ENCODE results near the gene SLCO1A2.

The SLCO1A2 gene

GRCh38 chr12:21221778-21222177, 112.9 kb downstream of the SLCO1A2 start:
- Histone ChIP-seq H3K27me3 (ENCODE audit: insufficient read depth, low read length, poor library complexity, severe bottlenecking) (no peaks in the 10 kb centered on the region), H3K4me1 (ENCODE audit: insufficient read depth, low read length, poor library complexity, severe bottlenecking) (no peaks in the 10 kb centered on the region), H3K4me3 (ENCODE audit: low read length, poor library complexity, severe bottlenecking) (no peak overlapping the region), H3K9ac (ENCODE audit: low read depth, low read length, poor library complexity, severe bottlenecking) (no peak overlapping the region), H3K9me3 (ENCODE audit: insufficient read depth, low read depth, low read length) (no peaks in the 10 kb centered on the region), H3F3A (ENCODE audit: low read depth) (no peaks in the 10 kb centered on the region), H3K36me3 (ENCODE audit: insufficient read depth, low read length) (no peaks in the 10 kb centered on the region), H2AFZ (ENCODE audit: low read length) (no peak overlapping the region), H3K4me2 (ENCODE audit: low read depth, low read length, poor library complexity, severe bottlenecking) (no peak overlapping the region), H4K20me1 (ENCODE audit: insufficient read depth, low read length, poor library complexity, severe bottlenecking) (no peaks in the 10 kb centered on the region), H3K79me2 (ENCODE audit: insufficient read depth, low read length) (no peaks in the 10 kb centered on the region), H3K9me2 (replicated peaks; ENCODE audit: low read depth, low read length) (0 out of 2 replicates have a peak, but pooled peaks cover 2% of the 10 kb centered on the region)
- TF ChIP-seq CTCF (conservative IDR thresholded peaks at IDR 0.05; ENCODE audit: low read length) (no peak), EZH2phosphoT487 (IDR thresholded peaks at IDR 0.05; ENCODE audit: borderline replicate concordance) (no peak)

GRCh38 chr12:21221072-21221471, 113.6 kb downstream of the SLCO1A2 start:
- Histone ChIP-seq H3K36me3 (ENCODE audit: insufficient read depth, low read length) (no peaks in the 10 kb centered on the region), H3K79me2 (ENCODE audit: insufficient read depth, low read length) (no peaks in the 10 kb centered on the region), H3F3A (ENCODE audit: low read depth) (no peaks in the 10 kb centered on the region), H2AFZ (ENCODE audit: low read length) (no peak overlapping the region), H3K4me2 (ENCODE audit: low read depth, low read length, poor library complexity, severe bottlenecking) (no peak overlapping the region), H3K4me1 (ENCODE audit: insufficient read depth, low read length, poor library complexity, severe bottlenecking) (no peaks in the 10 kb centered on the region), H4K20me1 (ENCODE audit: insufficient read depth, low read length, poor library complexity, severe bottlenecking) (no peaks in the 10 kb centered on the region), H3K9me3 (ENCODE audit: insufficient read depth, low read depth, low read length) (no peaks in the 10 kb centered on the region), H3K9me2 (replicated peaks; ENCODE audit: low read depth, low read length) (0 out of 2 replicates have a peak, but pooled peaks cover 8% of the 10 kb centered on the region), H3K9ac (ENCODE audit: low read depth, low read length, poor library complexity, severe bottlenecking) (no peak overlapping the region), H3K27me3 (ENCODE audit: insufficient read depth, low read length, poor library complexity, severe bottlenecking) (no peaks in the 10 kb centered on the region), H3K4me3 (ENCODE audit: low read length, poor library complexity, severe bottlenecking) (no peak overlapping the region)
- TF ChIP-seq EZH2phosphoT487 (IDR thresholded peaks at IDR 0.05; ENCODE audit: borderline replicate concordance) (no peak), CTCF (conservative IDR thresholded peaks at IDR 0.05; ENCODE audit: low read length) (no peak)

- H2AFZ ChIP-seq (ENCODE audit: low read length): no peak overlapping the region
- H4K20me1 ChIP-seq (ENCODE audit: insufficient read depth, low read length, poor library complexity, severe bottlenecking): no peaks in the 10 kb centered on the region
- no peak overlapping the region for H3K9ac ChIP-seq (ENCODE audit: low read depth, low read length, poor library complexity, severe bottlenecking)
- no peaks in the 10 kb centered on the region for H3K36me3 ChIP-seq (ENCODE audit: insufficient read depth, low read length)
- H3K4me2 ChIP-seq (ENCODE audit: low read depth, low read length, poor library complexity, severe bottlenecking): no peak overlapping the region
- no peaks in the 10 kb centered on the region for H3K27me3 ChIP-seq (ENCODE audit: insufficient read depth, low read length, poor library complexity, severe bottlenecking)
- no peaks in the 10 kb centered on the region for H3K9me3 ChIP-seq (ENCODE audit: insufficient read depth, low read depth, low read length)
- TF ChIP-seq CTCF (conservative IDR thresholded peaks at IDR 0.05; ENCODE audit: low read length) (no peak), EZH2phosphoT487 (IDR thresholded peaks at IDR 0.05; ENCODE audit: borderline replicate concordance) (no peak)
- 0 out of 2 replicates have a peak, but pooled peaks cover 5% of the 10 kb centered on the region for H3K9me2 ChIP-seq (replicated peaks; ENCODE audit: low read depth, low read length)
- no peaks in the 10 kb centered on the region for H3F3A ChIP-seq (ENCODE audit: low read depth)
- no peak overlapping the region for H3K4me3 ChIP-seq (ENCODE audit: low read length, poor library complexity, severe bottlenecking)
- no peaks in the 10 kb centered on the region for H3K4me1 ChIP-seq (ENCODE audit: insufficient read depth, low read length, poor library complexity, severe bottlenecking)
- no peaks in the 10 kb centered on the region for H3K79me2 ChIP-seq (ENCODE audit: insufficient read depth, low read length)
These were observed 114.5 kb downstream of the SLCO1A2 start for GRCh38 chr12:21220266-21220665.

Measured in Loucy (cell line).